HepG2 (cell line): ENCODE measurements around the gene CSNK2B. TPM values are rescaled to one million over a fixed set of nuclear protein-coding genes. Genes with fewer than 3 reads are reported as not detected.

Experiments used
- ATAD3A ChIP-seq: sonication (generic); formaldehyde crosslinking; IDR thresholded peaks from 2 replicates; pipeline ENCODE4 v1.4.0; 2020; ENCODE audit warnings: missing genetic modification reagents
- ATM ChIP-seq: fragments of 450-650 bp; IDR thresholded peaks from 2 replicates; pipeline ENCODE4 v1.7.1; 2017; ENCODE audit warnings: mild to moderate bottlenecking, borderline replicate concordance
- CEBPG ChIP-seq: IDR thresholded peaks from 2 replicates; pipeline ENCODE4 v1.6.1; 2016
- DZIP1 ChIP-seq: sonication (generic); formaldehyde crosslinking; IDR thresholded peaks from 2 replicates; pipeline ENCODE4 v1.5.0; 2020; ENCODE audit warnings: mild to moderate bottlenecking, missing genetic modification reagents
- EHMT2 ChIP-seq: fragments of 200-600 bp; sonication (generic); IDR thresholded peaks from 2 replicates; pipeline ENCODE4 v1.7.0; 2017; ENCODE audit warnings: antibody characterized with exemption, low read depth, low read length, borderline replicate concordance
- HNF4A ChIP-seq: sonication (generic); formaldehyde crosslinking; IDR thresholded peaks from 2 replicates; pipeline ENCODE4 v1.4.0; 2020; ENCODE audit warnings: missing genetic modification reagents
- KDM3A ChIP-seq: IDR thresholded peaks from 2 replicates; pipeline ENCODE4 v1.6.1; 2018; ENCODE audit warnings: low read depth, missing compliant biosample characterization
- KDM4B ChIP-seq: sonication (generic); formaldehyde crosslinking; IDR thresholded peaks from 2 replicates; pipeline ENCODE4 v1.4.0; 2020; ENCODE audit warnings: missing genetic modification reagents
- MAFG ChIP-seq: sonication (generic); formaldehyde crosslinking; IDR thresholded peaks from 2 replicates; pipeline ENCODE4 v1.5.1; 2020; ENCODE audit warnings: mild to moderate bottlenecking, missing genetic modification reagents
- NR3C1 ChIP-seq: sonication (generic); formaldehyde crosslinking; IDR thresholded peaks from 2 replicates; pipeline ENCODE4 v1.4.0; 2020; ENCODE audit warnings: missing genetic modification reagents
- RARG ChIP-seq: sonication (generic); formaldehyde crosslinking; IDR thresholded peaks from 2 replicates; pipeline ENCODE4 v1.4.0; 2020; ENCODE audit warnings: low read depth, mild to moderate bottlenecking, missing genetic modification reagents
- RORA ChIP-seq: sonication (generic); formaldehyde crosslinking; IDR thresholded peaks from 2 replicates; pipeline ENCODE4 v1.5.0; 2020; ENCODE audit warnings: mild to moderate bottlenecking, missing genetic modification reagents, moderate library complexity
- TAF1 ChIP-seq: sonication (generic); formaldehyde crosslinking; IDR thresholded peaks from 2 replicates; pipeline ENCODE4 v1.4.0; 2020; ENCODE audit warnings: missing genetic modification reagents
- THYN1 ChIP-seq: sonication (generic); formaldehyde crosslinking; IDR thresholded peaks from 2 replicates; pipeline ENCODE4 v1.8.1; 2023; ENCODE audit warnings: low read depth, mild to moderate bottlenecking, moderate library complexity, missing genetic modification reagents, borderline replicate concordance
- ZBTB1 ChIP-seq: sonication (generic); formaldehyde crosslinking; IDR thresholded peaks from 2 replicates; pipeline ENCODE4 v1.4.0; 2020; ENCODE audit warnings: missing genetic modification reagents, borderline replicate concordance
- ZBTB43 ChIP-seq: sonication (generic); formaldehyde crosslinking; conservative IDR thresholded peaks from 2 replicates; pipeline ENCODE4 v1.4.0; 2020; ENCODE audit warnings: missing genetic modification reagents
- ZNF337 ChIP-seq: sonication (generic); formaldehyde crosslinking; IDR thresholded peaks from 2 replicates; pipeline ENCODE4 v1.5.1; 2020; ENCODE audit warnings: missing genetic modification reagents, low read depth, mild to moderate bottlenecking, borderline replicate concordance
- ZNF34 ChIP-seq: sonication (generic); formaldehyde crosslinking; IDR thresholded peaks from 2 replicates; pipeline ENCODE4 v1.4.0; 2020; ENCODE audit warnings: mild to moderate bottlenecking, missing genetic modification reagents, borderline replicate concordance
- ZNF468 ChIP-seq: sonication (generic); formaldehyde crosslinking; IDR thresholded peaks from 2 replicates; pipeline ENCODE4 v1.8.0; 2022; ENCODE audit warnings: mild to moderate bottlenecking, moderate library complexity, missing genetic modification reagents
- ZNF569 ChIP-seq: sonication (generic); formaldehyde crosslinking; IDR thresholded peaks from 2 replicates; pipeline ENCODE4 v1.5.0; 2020; ENCODE audit warnings: mild to moderate bottlenecking, missing genetic modification reagents, moderate library complexity, borderline replicate concordance
- ZNF703 ChIP-seq: sonication (generic); formaldehyde crosslinking; IDR thresholded peaks from 2 replicates; pipeline ENCODE4 v1.5.1; 2020; ENCODE audit warnings: missing genetic modification reagents, mild to moderate bottlenecking, moderate library complexity, borderline replicate concordance
- ZNF768 ChIP-seq: sonication (generic); formaldehyde crosslinking; IDR thresholded peaks from 2 replicates; pipeline ENCODE4 v1.4.0; 2020; ENCODE audit warnings: missing genetic modification reagents
- ZNF772 ChIP-seq: sonication (generic); formaldehyde crosslinking; IDR thresholded peaks from 2 replicates; pipeline ENCODE4 v1.5.0; 2020; ENCODE audit warnings: mild to moderate bottlenecking, missing genetic modification reagents
- ZSCAN12 ChIP-seq: sonication (generic); formaldehyde crosslinking; IDR thresholded peaks from 2 replicates; pipeline ENCODE4 v1.9.0; 2021; ENCODE audit warnings: mild to moderate bottlenecking, missing genetic modification reagents
- ZSCAN5A ChIP-seq: sonication (generic); formaldehyde crosslinking; IDR thresholded peaks from 2 replicates; pipeline ENCODE4 v1.8.0; 2022; ENCODE audit warnings: mild to moderate bottlenecking, missing genetic modification reagents, borderline replicate concordance
- polyA plus RNA-seq, 8 experiments: library from polyadenylated mRNA; depleted of rRNA in 3 of 8; stranded (reverse) in 7 of 8; unstranded in 1 of 8; fragments of >200 nt; fragmentation: Illumina TruSeq in 4 of 8; extraction: Trizol in 4 of 8; gene quantifications; 2 replicates each; pipeline versions ENCODE4 v1.2.1 to v1.2.3, GENCODE V29; 2011 to 2016; ENCODE audit warnings: low read depth in 4 of 8, missing spikeins in 1 of 8, mixed read lengths in 1 of 8; ENCODE audit not compliant: insufficient read depth in 1 of 8
- total RNA-seq, 5 experiments: library from RNA; depleted of rRNA; stranded (reverse); fragments of >200 nt; fragmentation: Illumina TruSeq; extraction: Trizol; gene quantifications; 2 replicates each; pipeline ENCODE4 v1.2.3, GENCODE V29; 2016; ENCODE audit warnings: low read depth in 1 of 5

The CSNK2B gene
- total and polyA plus RNA-seq, 2 of the 13 experiments (the other 11 are each of a cell fraction or from before 2014, with no cell fraction given): 111 to 296 TPM

- peak; percentile 83 for TF ChIP-seq TAF1 (CRISPR knock-in tag)
- 0 out of 2 replicates have a peak, but pooled peaks have one; percentile 28 for TF ChIP-seq ZNF703 (CRISPR knock-in tag)
- TF ChIP-seq NR3C1 (CRISPR knock-in tag): no peak
- TF ChIP-seq CEBPG: peak; percentile 27; the same call in 1 of the 2 replicates
- 0 out of 2 replicates have a peak, but pooled peaks have one; percentile 21 for TF ChIP-seq KDM3A
- TF ChIP-seq ZNF468 (CRISPR knock-in tag): no peak
- TF ChIP-seq HNF4A (CRISPR knock-in tag): no peak
- TF ChIP-seq DZIP1 (CRISPR knock-in tag): peak; percentile 19; the same call in 1 of the 2 replicates
- peak; percentile 38 for TF ChIP-seq ZSCAN5A
- peak; percentile 59; the same call in 1 of the 2 replicates for TF ChIP-seq ZNF34 (CRISPR knock-in tag)
- peak; percentile 62 for TF ChIP-seq KDM4B (CRISPR knock-in tag)
- no peak; the same call in 1 of the 2 replicates for TF ChIP-seq ZNF772 (CRISPR knock-in tag)
- TF ChIP-seq ZNF569 (CRISPR knock-in tag): no peak
- TF ChIP-seq RARG (CRISPR knock-in tag): no peak
- TF ChIP-seq ZBTB43: no peak; the same call in none of the 2 replicates
- TF ChIP-seq ZBTB1 (CRISPR knock-in tag): no peak
- TF ChIP-seq EHMT2: no peak
- peak; percentile 85; the same call in 1 of the 2 replicates for TF ChIP-seq ZSCAN12 (CRISPR knock-in tag)
- TF ChIP-seq ATAD3A (CRISPR knock-in tag): 0 out of 2 replicates have a peak, but pooled peaks have one; percentile 38
- peak; percentile 31; the same call in 1 of the 2 replicates for TF ChIP-seq ZNF768 (CRISPR knock-in tag)
- no peak for TF ChIP-seq RORA (CRISPR knock-in tag)
- TF ChIP-seq THYN1 (CRISPR knock-in tag): no peak
- TF ChIP-seq ATM: no peak
- no peak for TF ChIP-seq MAFG
- TF ChIP-seq ZNF337 (CRISPR knock-in tag): no peak; the same call in 1 of the 2 replicates
These were observed at the start of gene CSNK2B (continued) for GRCh38 chr6:31665501-31666336.
